Fibroblast of skin of right quadriceps (primary cell): ENCODE data around the gene DNAJC22.

Source experiments
- DNase-seq: peaks from one replicate; pipeline ENCODE4 v3.0.0-alpha.2; 2013

The DNAJC22 gene

DNA sequence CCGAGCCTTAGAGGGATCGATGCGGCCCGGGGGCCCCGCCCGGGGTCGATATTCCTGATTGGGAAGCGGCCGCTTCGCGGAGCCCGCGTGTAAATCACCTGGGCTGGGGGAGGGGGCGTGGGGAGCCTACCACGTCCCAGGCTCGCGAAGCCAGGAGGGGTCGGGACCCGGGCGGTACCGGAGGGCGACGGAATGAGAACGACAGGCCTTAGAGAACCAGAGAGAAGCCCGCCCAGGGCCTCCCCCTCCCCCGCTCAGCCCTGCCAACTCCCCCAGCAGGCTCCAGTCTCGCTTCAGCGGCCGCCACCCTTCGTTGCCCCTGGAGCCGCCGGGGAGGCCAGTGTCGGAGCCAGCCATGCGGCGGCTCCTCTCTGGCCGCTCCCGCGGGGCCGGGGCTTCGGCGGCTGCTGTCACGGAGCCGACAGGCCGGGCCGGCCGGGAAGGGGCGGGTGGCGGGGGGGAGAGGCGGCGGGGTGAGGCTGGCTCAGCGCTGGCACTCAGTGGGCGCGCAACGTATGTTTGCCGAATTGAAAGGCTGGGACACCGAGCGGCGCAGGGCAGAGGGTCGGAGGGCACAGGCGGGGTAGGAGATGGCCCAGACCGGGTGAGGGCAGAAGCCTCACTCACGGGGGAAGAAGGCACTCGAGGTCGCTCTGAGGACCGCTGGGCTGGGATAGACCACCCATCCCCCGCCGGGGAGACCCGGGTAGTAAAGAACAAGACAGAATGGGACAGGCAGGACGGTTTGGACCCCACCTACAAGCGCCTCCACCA lies 1.4 kb upstream of the DNAJC22 start:
- DNase-seq, result no peak

DNA sequence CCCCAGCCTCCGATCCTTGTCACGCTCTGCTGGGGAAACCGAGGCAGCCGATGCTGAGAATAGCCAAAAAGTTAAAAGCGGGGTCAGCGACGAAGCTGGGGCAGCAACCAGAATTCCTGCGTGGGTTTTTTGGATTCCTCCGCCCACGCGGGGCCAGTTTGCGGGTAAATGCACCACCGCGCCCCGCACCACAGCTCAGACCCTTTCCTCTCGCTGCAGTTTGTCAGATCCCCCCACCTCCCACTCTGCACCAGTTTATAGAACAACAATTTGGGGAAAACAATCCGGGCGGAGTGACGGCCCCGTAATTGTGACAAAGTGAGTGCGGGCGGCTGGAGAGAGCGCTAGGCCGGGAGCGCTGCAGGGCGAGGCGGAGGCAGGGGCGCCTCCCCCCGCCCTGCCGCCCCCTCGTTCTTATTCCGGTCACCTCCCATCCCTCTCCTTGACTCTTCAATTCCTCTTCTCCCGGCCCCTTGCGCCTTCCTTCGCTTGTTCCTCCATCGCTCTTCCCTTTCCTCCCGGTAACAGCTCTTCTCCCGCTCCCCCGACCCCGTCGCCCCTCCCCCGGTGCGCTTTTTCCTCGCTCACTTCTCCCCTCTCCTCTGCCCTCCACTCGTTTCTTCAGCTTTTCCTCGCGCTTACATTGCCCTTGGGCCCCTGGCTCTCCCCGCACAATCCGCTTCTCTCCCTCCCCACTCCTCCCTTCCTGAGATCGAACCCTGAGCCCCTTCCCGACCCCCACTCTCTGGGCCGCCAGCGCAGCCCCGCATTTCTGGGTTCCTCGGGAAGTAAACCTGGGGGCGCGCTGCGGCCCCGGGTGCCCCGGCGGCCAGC lies 646 bp upstream of the DNAJC22 start:
- DNase-seq, result no peak

DNA sequence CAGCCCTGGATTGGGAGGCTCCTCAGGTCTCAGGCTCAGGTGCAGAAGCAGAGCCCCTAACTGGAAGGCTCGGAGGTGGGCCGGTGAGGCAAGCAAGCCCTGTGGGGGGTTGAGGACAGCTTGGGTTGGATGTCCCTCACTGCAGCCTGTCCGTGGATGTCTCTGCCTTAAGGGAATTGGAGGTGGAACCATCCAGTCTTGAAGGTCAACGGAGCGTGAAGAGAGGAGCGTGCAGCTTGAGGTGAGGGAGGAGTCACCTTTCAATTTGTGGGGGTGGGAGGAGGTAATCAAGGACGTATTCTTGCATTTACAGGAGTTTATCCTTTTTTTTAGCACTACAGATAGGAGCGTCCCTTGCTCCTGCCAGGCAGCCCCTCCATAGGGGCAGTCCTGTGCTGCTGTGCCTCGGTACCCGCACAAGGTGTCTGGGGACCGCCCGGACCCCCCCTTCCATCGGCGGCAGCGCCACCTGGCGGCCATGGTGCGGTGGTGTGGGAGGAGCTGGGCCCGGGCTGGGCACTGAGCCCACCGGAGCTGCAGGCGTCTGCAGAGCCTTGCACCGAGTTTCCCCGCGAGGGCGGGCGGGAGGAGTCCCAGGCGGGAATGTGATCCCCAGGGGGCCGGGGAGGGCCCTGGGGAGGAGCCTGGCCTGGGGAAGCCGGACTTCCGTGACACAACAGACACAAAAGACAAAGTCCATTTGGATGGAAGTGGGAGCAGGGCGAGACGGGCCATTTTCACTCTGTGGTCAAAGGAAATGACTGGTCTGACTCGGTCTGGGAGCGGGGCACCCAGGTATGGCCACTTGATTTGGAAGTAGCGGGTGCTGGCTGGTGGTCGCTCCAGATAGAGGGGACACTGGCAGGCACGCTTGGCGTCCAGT lies 864 bp downstream of the DNAJC22 start:
- DNase-seq, result peak; percentile 75

DNA sequence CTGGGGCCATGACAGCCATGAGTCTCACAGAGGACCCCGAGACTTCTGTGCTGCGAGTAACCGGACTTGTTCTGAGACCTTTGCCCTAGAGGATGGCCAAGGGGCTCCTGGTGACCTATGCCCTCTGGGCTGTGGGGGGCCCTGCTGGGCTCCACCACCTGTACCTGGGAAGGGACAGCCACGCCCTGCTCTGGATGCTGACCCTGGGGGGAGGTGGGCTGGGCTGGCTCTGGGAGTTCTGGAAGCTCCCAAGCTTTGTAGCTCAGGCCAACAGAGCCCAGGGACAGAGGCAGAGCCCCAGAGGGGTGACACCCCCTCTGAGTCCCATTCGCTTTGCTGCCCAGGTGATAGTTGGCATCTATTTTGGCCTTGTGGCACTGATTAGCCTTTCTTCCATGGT lies 2.1 kb downstream of the DNAJC22 start:
- no peak for DNase-seq

DNA sequence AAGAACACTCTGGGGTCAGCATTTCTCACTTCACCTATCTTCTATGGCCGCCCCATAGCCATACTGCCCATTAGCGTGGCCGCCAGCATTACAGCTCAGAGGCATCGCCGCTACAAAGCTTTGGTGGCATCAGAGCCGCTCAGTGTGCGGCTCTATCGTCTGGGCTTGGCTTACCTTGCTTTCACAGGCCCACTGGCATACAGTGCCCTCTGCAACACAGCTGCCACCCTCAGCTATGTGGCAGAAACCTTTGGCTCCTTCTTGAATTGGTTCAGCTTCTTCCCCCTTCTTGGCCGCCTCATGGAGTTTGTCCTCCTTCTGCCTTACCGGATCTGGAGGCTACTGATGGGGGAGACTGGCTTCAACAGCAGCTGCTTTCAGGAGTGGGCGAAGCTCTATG lies 2.6 kb downstream of the DNAJC22 start:
- no peak for DNase-seq

DNA sequence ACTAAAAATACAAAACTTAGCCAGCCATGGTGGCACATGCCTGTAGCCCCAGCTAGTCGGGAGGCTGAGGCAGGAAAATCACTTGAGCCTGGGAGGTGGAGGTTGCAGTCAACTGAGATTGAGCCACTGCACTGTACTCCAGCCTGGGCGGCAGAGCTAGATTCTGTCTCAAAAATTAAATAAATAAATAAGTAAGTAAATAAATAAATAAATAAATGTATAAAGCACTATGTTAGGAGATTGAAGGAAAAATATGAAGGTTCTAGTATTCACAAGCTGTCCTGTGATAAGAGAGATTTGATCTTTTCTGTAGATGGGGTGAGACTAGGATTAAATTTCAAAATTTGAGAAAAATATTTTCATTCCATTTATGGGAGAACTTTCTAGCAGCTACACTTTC lies 5.7 kb downstream of the DNAJC22 start:
- no peak for DNase-seq

DNA sequence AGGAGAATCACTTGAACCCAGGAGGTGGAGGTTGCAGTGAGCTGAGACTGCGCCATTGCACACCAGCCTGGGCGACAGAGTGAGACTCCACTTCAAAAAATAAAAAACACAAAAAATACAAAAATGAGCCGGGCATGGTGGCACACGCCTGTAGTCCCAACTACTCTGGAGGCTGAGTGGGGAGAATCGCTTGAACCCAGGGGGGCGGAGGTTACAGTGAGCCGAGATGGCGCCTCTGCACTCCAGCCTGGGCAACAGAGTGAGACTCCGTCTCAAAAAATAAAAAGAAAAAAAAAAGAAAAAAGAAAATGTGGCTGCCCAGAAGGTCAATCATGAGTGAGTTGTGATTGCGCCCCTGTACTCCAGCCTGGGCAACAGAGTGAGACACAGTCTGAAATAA lies 9.2 kb downstream of the DNAJC22 start:
- DNase-seq, result no peak

DNA sequence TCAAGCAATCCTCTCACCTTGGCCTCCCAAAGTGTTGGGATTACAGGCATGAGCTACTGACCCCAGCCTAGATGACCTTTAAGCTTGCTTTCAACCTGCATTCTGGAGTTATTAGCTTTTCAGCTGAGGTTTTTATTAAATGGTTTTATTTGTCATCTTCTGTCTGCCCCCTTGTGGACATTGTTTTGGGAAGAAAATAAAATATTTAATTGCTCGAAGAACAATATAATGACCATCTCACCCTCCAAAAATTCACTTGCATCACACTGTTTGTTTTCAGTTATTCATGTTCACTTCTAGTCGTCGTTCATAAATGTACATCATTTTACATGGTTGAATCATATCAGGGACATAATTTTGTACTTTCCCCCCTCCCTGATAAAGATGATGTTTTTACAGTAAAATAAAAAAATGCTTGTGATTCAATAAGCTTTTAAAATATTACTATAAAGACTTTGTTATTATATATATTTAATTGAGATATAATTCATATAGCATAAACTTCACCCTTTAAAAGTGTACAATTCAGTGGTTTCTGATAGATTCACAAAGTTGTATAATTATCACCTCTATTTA lies 10.5 kb downstream of the DNAJC22 start:
- peak; percentile 65 for DNase-seq

DNA sequence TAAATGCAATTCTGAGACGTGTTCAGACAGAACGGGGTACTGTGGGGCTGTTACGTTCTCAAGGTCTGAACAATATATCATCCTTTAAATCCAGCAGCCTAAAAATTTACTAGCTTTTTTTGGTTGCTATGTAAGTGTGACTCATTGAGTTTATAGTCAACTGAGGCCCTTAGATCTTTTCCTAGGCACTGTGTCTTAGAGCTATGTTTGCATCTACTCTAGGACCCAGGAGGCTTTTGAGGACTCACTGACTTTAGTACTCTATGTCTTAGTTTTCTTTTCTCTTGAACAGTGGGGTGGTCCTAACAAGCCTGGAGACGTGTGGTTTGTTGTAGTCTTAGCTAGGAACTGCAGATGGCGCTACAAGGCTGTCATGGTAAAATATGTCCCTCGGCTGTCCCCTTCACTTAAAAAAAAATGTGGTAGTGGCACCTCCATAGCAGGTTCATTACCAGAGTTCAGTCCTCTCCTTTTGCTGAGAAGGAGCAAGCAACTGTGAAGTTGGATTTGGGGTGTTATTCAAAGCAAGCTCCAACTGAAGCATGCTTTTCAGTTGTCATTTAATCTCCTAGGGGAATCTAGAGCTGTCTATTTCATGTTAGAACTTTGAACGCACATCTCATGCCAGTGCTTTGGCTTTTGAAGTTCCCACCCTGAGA lies 11.9 kb downstream of the DNAJC22 start:
- DNase-seq, result peak; percentile 57

DNA sequence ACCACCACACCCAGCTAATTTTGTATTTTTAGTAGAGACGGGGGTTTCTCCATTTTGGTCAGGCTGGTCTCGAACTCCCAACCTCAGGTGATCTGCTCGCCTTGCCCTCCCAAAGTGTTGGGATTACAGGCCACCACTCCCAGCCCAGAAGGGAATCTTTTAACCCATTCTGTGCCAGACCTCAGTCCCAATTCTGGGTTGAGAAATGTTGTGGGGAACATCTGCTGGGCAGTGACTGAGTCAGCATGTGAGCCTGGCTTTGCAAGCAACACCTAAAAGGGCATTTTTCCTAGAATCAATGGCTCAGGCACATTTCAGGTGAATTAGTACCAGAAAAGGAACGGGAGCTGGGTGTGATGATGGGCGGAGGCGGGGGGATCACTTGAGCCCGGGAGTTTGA lies 13.0 kb downstream of the DNAJC22 start:
- no peak for DNase-seq

DNA sequence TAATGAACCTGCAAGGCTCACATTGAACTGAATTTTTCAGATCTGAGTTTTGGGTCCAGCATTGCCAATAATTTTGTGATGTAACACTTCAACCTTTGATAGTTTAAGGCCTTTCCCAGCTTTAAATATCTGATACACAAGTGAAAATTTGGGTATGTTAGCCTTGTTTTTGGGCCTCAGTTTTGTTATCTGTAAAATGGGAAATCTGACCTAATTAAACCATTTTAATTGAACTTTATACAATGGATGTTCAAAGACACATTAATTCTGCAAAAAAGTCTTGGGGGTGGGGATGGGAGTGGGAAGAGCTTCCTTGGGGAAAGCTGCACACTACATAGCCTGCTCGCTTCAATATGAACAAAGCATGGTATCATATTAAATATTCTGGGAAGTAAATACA lies 15.4 kb downstream of the DNAJC22 start:
- DNase-seq, result no peak

DNA sequence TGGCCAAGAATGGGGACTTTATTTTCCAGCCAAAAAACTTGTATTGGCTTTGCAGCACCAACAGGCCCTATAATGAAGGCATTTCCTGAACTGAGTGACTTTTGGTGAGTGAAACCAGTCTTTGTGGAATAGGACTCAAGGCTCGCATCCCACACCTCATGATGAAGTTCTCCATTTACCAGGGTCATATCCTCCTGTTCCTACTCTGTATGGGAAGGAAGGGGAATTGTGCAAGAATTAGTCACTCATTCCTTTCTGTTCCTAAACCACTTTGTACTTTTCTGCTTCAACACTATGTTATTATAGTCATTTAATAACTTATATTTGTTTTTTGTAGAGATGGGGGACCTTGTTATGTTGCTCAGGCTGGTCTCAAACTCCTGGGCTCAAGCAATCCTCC lies 18.3 kb downstream of the DNAJC22 start:
- peak; percentile 71 for DNase-seq

DNA sequence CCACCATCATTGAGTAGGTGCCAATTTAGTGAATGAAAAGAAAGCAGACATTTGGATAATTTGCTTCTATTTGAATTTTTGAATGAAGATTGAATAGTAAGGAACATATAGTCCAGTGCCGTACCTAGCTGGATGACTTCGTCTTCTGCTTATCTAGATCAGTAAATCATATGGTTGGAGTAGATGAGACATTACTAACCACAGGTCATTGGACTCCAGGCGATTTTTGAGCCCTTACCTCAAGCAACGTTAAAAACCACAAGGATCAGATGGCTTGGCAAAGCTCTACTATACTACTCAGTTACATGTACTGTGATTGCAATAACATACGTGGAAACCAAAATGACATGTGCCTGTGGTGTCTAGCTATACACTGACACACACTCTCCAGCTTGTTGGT lies 18.9 kb downstream of the DNAJC22 start:
- peak; percentile 46 for DNase-seq

DNA sequence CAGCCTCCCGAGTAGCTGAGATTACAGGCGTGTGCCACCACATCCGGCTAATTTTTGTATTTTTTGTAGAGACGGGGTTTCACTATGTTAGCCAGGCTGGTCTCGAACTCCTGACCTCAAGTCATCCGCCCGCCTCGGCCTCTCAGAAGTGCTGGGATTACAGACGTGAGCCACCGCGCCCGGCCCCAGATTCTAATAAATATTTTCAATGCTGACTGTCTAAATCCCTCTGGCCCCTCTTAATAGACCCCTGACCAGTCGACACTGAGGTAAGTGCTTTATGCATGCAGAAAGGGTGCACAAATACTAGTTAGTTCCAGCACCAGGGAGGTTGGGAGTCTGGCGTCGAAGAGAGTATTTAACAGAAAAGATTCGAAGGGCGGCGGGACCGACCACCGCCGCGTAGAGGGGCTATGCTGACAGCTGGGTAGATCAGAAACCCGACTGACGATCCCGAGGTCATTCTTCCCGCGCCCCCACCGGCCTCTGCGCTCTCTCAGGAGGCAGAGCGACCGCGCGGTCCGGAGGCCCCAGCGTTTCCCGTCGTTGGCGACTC lies 19.5 kb downstream of the DNAJC22 start:
- no peak for DNase-seq

DNA sequence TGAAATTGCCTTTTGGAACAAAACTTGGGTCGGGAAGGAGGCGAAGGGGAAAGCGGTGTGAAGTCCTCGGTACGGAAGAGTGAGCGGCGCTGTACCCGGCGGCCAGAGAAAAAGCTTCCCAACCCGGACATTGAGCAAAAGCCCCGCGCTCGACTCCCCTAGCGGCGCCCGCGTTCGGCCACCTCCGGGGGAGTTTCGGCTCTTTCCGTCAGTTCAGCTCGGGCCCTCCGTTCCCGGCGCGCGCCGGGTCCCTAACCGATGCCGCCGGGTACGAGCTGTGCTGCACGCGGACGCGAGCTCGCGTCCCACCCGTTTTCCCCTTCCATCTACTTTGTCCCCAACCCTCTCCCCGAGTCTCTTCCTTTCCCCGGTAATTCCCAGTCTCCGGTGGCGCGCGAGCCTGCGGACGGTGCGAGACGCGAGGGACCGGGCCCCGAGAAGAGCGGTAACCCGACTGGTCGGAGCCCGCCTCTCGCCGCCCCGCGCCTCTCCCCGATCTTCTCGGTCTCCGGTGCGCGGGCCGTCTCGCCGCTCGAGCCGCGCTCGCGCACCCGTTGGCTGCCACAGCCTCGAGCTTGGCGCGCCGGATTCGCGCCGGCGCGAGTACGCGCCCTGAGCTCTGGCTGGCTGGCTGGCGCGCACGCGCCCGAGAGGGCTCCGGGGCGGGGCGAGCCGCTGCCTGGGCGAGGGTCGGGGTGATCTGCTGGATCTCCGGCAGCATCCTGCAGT lies 20.1 kb downstream of the DNAJC22 start:
- peak; percentile 96 for DNase-seq

DNA sequence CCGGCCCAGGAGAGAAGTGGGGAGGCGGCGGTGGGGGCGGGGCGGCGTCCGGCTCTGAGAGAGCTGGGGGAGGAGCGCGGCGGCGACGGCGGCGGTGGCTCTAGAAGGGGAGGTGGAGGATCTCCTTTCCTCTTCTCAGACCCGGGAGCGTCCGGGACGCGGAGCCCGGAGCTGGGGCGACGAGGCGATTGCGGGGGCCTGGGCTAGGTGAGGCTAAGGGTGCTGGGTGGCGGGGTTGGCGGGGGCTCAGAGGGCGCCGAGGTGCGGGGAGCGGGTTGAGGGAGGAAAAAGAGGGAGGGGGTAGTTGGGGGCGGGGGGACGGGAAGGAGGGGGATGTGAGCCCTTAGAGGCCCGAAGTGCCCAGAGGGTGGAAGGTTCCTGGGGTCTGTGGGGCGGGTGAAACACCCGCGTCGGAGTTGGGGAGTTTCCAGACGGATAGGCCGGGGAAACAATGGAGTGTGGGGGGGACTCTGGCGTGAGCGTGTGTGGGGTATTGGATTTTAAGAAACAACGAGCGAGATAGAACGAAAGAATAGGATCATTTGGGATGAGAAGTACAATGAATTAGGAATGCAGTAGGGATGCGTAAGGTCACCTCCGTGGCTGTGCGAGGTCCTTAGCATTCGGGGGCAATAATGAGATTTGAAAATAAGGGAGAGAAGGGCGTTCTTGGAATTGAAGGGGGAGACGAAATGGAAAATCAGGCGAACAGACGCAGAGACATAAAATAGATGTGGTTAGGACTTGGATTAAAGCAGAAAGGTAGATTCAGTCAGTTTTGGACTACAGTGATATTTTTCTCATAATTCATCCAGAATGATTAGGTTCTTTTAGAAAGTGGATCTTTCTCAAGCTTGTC lies 20.9 kb downstream of the DNAJC22 start, which contains the start of gene SPATS2:
Gene SPATS2, plus strand, starts transcription at position 82 of the 859 bp plus-strand sequence. CDS start 93,551 bp downstream, outside the sequence.
- DNase-seq, result peak; percentile 25

DNA sequence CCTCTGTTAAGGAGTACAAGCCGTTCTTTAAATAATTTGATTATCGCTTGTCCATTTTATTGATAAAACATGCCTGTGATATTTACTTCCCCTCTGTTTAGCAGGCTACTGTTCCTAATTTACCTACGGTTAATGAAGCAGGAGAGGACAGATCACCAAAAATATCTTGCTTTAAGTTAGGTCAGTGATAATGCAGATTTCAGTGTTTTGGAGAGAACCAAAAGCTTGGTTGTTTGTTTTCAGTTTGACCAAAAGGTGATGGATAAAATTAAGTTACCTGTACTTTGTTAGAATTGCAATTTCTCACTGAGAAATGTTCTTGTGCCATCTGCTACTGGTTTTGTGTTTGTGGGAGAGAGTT lies 21.5 kb downstream of the DNAJC22 start:
- DNase-seq, result no peak

DNA sequence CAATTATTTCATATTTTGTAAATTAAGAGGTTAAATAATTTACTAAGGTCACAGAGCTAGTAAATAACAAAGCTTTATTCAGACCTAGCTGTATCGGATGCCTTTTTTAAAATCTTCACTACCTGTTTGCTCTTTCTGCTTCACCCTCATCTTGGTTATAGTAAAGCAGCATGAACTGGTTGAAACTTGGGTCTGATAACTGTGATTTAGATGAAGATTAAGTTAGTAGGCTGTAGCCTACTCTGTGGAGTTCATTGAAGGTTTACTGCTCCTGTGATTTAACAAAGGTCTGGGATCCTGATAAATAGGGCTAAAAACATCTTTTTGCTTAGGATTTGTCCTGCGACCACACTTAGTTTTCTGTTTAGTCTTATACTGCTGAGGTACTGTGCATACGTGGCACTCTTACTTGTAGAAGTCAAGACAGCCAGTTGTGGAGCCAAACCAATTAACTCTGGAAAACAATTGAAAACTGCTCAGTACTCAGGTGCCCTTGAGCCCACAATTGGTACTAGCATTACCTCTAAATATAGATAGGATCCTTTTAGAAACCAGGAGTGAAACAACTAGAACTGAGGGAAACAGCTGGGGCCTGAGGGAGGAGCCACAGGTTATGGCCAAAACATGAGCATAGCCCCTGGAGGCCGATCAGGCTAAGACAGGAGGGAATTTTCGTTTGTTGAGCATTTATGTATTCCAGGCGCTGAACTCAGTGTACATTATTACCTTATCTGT lies 22.9 kb downstream of the DNAJC22 start:
- peak; percentile 30 for DNase-seq

DNA sequence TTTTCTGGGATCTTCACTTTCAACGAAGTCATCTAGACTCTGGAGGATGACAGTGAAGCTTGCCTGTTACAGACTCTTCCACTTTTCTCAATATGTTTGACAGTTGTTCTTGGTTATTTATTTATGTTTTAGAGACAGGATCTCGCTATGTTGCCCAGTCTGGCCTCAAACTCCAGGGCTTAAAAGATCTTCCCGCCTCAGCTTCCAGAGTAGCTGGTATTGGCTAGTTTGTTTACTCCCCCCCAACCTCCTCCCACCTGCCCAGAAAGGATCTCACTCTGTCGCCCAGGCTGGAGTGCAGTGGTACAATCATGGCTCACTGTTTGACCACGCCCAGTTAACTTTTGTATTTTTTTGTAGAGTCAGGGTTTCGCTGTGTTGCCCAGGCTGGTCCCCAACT lies 23.9 kb downstream of the DNAJC22 start:
- DNase-seq, result no peak

DNA sequence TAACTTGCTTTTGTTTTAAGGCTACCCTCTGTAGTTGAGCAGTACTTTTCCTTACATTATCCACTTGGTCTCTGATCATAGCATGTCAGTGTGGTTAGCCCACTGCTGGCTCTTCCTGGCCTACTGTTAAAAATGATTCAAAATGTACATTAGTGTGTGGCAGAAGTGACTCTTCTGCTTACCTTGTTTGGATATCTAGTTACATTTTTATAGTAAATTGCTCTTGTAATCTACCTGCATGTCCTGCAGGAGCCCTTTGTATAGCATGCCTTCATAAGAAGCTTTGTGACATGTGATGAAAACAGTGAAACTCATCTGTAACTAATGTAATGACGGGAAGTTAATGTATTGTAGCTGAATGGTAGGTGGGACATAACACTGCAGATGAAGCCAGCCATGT lies 28.7 kb downstream of the DNAJC22 start:
- DNase-seq, result no peak
